Measurements from ENCODE around the gene UFSP2.
"Not testable (repeated sequence)": the region's sequence is repeated elsewhere in the genome, so short reads cannot be mapped to it uniquely, and the experiment has no call there.

UFSP2 gene

DNA sequence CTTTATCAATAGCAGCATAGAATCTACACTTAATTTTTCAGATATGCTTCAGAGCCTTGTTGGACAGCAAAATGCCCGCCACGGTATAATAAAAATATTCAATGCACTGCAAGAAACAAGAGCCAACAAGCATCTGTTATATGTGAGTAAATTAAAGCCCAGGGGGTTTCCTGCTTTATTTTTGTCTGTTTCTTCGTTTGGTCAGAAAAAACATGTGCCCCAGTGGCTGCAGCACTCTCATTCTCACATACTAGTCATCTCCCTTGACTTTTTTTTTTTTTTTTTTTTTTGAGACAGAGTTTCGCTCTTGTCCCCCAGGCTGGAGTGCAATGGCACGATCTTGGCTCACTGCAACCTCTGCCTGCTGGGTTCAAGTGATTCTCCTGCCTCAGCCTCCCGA is 63.2 kb downstream of the UFSP2 start:
- H3K79me1 ChIP-seq (replicated peaks; ENCODE audit: low read length, poor library complexity, severe bottlenecking); H3K9me3 ChIP-seq (ENCODE audit: control insufficient read depth, low read length); H2AFZ ChIP-seq (ENCODE audit: low read depth, low read length); H2BK5ac ChIP-seq (ENCODE audit: low read depth, low read length, poor library complexity, severe bottlenecking); DNase-seq; H3K4ac ChIP-seq (ENCODE audit: low read depth in 1 of 2, low read length in 2 of 2); H4K91ac ChIP-seq (ENCODE audit: low read length); H3K4me2 ChIP-seq (ENCODE audit: low read length, poor library complexity, severe bottlenecking); H3K27ac ChIP-seq (ENCODE audit: low read length, poor library complexity, severe bottlenecking); H3K9ac ChIP-seq (ENCODE audit: low read length); H2BK120ac ChIP-seq (ENCODE audit: low read depth, low read length); H3K23ac ChIP-seq (ENCODE audit: low read length in 2 of 2); H2BK12ac ChIP-seq (ENCODE audit: low read length in 2 of 2); H4K8ac ChIP-seq (ENCODE audit: low read length); H3K18ac ChIP-seq (ENCODE audit: low read depth in 1 of 2, low read length in 2 of 2); H3K14ac ChIP-seq (ENCODE audit: low read length in 2 of 2); H3K4me3 ChIP-seq (ENCODE audit: insufficient read depth in 1 of 2, low read depth in 1 of 2, low read length in 2 of 2); H2AK5ac ChIP-seq (ENCODE audit: low read length, severe bottlenecking); H3K4me1 ChIP-seq (ENCODE audit: control insufficient read depth, insufficient read depth, low read depth, low read length); H2BK15ac ChIP-seq (ENCODE audit: low read depth, poor library complexity, severe bottlenecking); H3K27me3 ChIP-seq (ENCODE audit: control insufficient read depth in 1 of 2, insufficient read depth in 1 of 2, low read length in 2 of 2): not testable (repeated sequence)
- WGBS, result 91% methylated on average over 4 of the region's 6 CpGs
- peaks cover 0 to 16% of the 10 kb centered on the region in 2 experiments for H3K36me3 ChIP-seq (ENCODE audit: control insufficient read depth in 1 of 2, insufficient read depth in 2 of 2, low read depth in 1 of 2, low read length in 2 of 2)

DNA sequence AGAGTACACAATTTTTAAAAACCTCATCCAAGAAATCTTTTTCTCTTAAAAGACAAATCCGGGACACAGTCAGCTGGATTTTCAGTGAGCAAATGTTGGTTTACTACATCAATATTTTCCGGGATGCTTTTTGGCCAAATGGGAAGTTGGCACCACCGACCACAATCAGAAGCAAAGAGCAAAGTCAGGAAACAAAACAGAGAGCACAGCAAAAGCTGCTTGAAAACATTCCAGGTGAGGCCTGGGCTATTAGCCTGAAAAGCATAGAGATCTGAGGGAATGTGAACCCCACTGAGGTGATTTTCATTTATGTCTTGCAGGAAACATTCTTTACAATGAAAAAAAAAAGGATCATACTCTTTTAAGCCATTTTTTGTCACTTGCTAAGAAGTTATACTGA is 63.9 kb downstream of the UFSP2 start:
- H2AK5ac ChIP-seq (ENCODE audit: low read length, severe bottlenecking), result no peak overlapping the region
- H4K8ac ChIP-seq (ENCODE audit: low read length), result no peak overlapping the region
- H4K91ac ChIP-seq (ENCODE audit: low read length), result no peak overlapping the region
- H2BK120ac ChIP-seq (ENCODE audit: low read depth, low read length), result no peak overlapping the region
- no peaks in the 10 kb centered on the region for H3K4me1 ChIP-seq (ENCODE audit: control insufficient read depth, insufficient read depth, low read depth, low read length)
- H2BK15ac ChIP-seq (ENCODE audit: low read depth, poor library complexity, severe bottlenecking), result no peak overlapping the region
- no peak overlapping the region for H3K18ac ChIP-seq (ENCODE audit: low read depth in 1 of 2, low read length in 2 of 2)
- H3K4me2 ChIP-seq (ENCODE audit: low read length, poor library complexity, severe bottlenecking), result no peak overlapping the region
- H3K27ac ChIP-seq (ENCODE audit: low read length, poor library complexity, severe bottlenecking), result no peak overlapping the region
- H3K79me1 ChIP-seq (replicated peaks; ENCODE audit: low read length, poor library complexity, severe bottlenecking), result no peaks in the 10 kb centered on the region
- no peak overlapping the region for H3K14ac ChIP-seq (ENCODE audit: low read length in 2 of 2)
- no peak overlapping the region for H3K9ac ChIP-seq (ENCODE audit: low read length)
- no peaks in the 10 kb centered on the region for H3K9me3 ChIP-seq (ENCODE audit: control insufficient read depth, low read length)
- H3K36me3 ChIP-seq (ENCODE audit: control insufficient read depth in 1 of 2, insufficient read depth in 2 of 2, low read depth in 1 of 2, low read length in 2 of 2), result peaks cover 0 to 16% of the 10 kb centered on the region in 2 experiments
- no peak overlapping the region for H2BK12ac ChIP-seq (ENCODE audit: low read length in 2 of 2)
- WGBS, result 97% methylated on average over 3 of the region's 3 CpGs
- no peak overlapping the region for H2BK5ac ChIP-seq (ENCODE audit: low read depth, low read length, poor library complexity, severe bottlenecking)
- H3K4me3 ChIP-seq (ENCODE audit: insufficient read depth in 1 of 2, low read depth in 1 of 2, low read length in 2 of 2), result no peak overlapping the region
- DNase-seq, result no peak
- no peak overlapping the region for H3K23ac ChIP-seq (ENCODE audit: low read length in 2 of 2)
- H3K4ac ChIP-seq (ENCODE audit: low read depth in 1 of 2, low read length in 2 of 2), result no peak overlapping the region
- no peaks in the 10 kb centered on the region for H3K27me3 ChIP-seq (ENCODE audit: control insufficient read depth in 1 of 2, insufficient read depth in 1 of 2, low read length in 2 of 2)
- no peak overlapping the region for H2AFZ ChIP-seq (ENCODE audit: low read depth, low read length)

DNA sequence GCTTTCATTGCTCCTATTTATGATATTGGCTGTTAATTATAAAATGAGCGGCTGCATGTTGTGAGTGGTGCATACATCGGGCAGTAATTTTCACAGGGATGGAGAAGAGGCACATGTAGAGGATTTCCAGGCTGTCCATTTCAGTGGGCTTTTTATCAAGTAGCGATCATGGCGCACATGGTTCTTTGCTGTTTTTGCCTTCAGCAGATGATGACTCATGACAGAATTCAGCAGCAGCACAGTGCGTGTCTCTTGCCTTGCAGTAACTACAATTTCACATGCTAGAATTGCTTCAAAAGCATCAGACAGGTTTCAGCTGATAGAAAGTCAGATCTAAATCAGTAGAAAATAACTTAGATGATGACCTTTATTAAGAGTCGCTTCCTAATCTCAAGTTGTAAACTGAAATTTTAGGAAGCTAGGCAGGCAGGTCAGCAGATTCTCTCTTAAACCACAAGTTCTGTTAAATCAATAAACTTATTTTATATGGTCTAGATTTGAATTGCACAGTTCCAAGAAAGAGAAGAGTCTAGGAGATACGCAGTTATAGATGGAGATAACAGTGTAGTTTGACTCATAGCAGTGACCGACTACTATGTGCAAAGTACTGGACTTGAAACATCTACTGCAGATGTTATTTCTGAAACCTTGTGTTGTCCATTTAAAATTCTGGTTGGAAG is 65.9 kb downstream of the UFSP2 start:
- H3K18ac ChIP-seq (ENCODE audit: low read depth in 1 of 2, low read length in 2 of 2), result no peak overlapping the region
- H3K14ac ChIP-seq (ENCODE audit: low read length in 2 of 2), result no peak overlapping the region
- DNase-seq, result peak; percentile 67
- H3K23ac ChIP-seq (ENCODE audit: low read length in 2 of 2), result no peak overlapping the region
- H2BK15ac ChIP-seq (ENCODE audit: low read depth, poor library complexity, severe bottlenecking), result no peak overlapping the region
- no peak overlapping the region for H3K9ac ChIP-seq (ENCODE audit: low read length)
- no peak overlapping the region for H3K4ac ChIP-seq (ENCODE audit: low read depth in 1 of 2, low read length in 2 of 2)
- no peaks in the 10 kb centered on the region for H3K9me3 ChIP-seq (ENCODE audit: control insufficient read depth, low read length)
- H3K27ac ChIP-seq (ENCODE audit: low read length, poor library complexity, severe bottlenecking), result peak overlapping the region; percentile 96
- H4K91ac ChIP-seq (ENCODE audit: low read length), result no peak overlapping the region
- H2BK12ac ChIP-seq (ENCODE audit: low read length in 2 of 2), result no peak overlapping the region
- 92% methylated on average over 6 of the region's 8 CpGs for WGBS
- H2BK5ac ChIP-seq (ENCODE audit: low read depth, low read length, poor library complexity, severe bottlenecking), result no peak overlapping the region
- H3K36me3 ChIP-seq (ENCODE audit: control insufficient read depth in 1 of 2, insufficient read depth in 2 of 2, low read depth in 1 of 2, low read length in 2 of 2), result peaks cover 0 to 19% of the 10 kb centered on the region in 2 experiments
- H3K4me2 ChIP-seq (ENCODE audit: low read length, poor library complexity, severe bottlenecking), result no peak overlapping the region
- H2BK120ac ChIP-seq (ENCODE audit: low read depth, low read length), result no peak overlapping the region
- H3K4me1 ChIP-seq (ENCODE audit: control insufficient read depth, insufficient read depth, low read depth, low read length), result no peaks in the 10 kb centered on the region
- peak overlapping the region; percentile 61 for H2AK5ac ChIP-seq (ENCODE audit: low read length, severe bottlenecking)
- H3K4me3 ChIP-seq (ENCODE audit: insufficient read depth in 1 of 2, low read depth in 1 of 2, low read length in 2 of 2), result no peak overlapping the region
- H3K79me1 ChIP-seq (replicated peaks; ENCODE audit: low read length, poor library complexity, severe bottlenecking), result no peaks in the 10 kb centered on the region
- H4K8ac ChIP-seq (ENCODE audit: low read length), result no peak overlapping the region
- H3K27me3 ChIP-seq (ENCODE audit: control insufficient read depth in 1 of 2, insufficient read depth in 1 of 2, low read length in 2 of 2), result no peaks in the 10 kb centered on the region
- no peak overlapping the region for H2AFZ ChIP-seq (ENCODE audit: low read depth, low read length)

DNA sequence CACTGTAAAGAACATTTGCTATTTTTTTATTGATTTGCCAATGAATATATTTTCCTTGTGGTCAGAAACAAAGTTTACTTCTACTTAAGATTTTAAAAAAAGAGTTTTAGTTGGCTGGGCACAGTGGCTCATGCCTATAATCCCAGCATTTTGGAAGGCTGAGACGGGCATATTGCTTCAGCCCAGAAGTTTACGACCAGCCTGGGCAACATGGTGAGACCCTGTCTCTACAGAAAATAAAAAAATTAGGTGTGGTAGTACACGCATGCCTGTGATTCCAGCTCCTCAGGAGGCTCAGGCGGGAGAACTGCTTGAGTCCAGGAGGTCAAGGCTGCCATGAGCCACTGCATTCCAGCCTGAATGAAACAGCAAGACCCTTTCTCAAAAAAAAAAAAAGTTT is 66.8 kb downstream of the UFSP2 start:
- H4K91ac ChIP-seq (ENCODE audit: low read length), result no peak overlapping the region
- H3K4ac ChIP-seq (ENCODE audit: low read depth in 1 of 2, low read length in 2 of 2), result no peak overlapping the region
- H4K8ac ChIP-seq (ENCODE audit: low read length), result no peak overlapping the region
- no peak overlapping the region for H2BK12ac ChIP-seq (ENCODE audit: low read length in 2 of 2)
- H3K4me2 ChIP-seq (ENCODE audit: low read length, poor library complexity, severe bottlenecking), result no peak overlapping the region
- H2BK5ac ChIP-seq (ENCODE audit: low read depth, low read length, poor library complexity, severe bottlenecking), result peak overlapping the region; percentile 87
- no peak overlapping the region for H3K4me3 ChIP-seq (ENCODE audit: insufficient read depth in 1 of 2, low read depth in 1 of 2, low read length in 2 of 2)
- no peak overlapping the region for H2BK15ac ChIP-seq (ENCODE audit: low read depth, poor library complexity, severe bottlenecking)
- no peaks in the 10 kb centered on the region for H3K79me1 ChIP-seq (replicated peaks; ENCODE audit: low read length, poor library complexity, severe bottlenecking)
- WGBS, result 83% methylated on average over 4 of the region's 4 CpGs
- no peaks in the 10 kb centered on the region for H3K9me3 ChIP-seq (ENCODE audit: control insufficient read depth, low read length)
- H3K36me3 ChIP-seq (ENCODE audit: control insufficient read depth in 1 of 2, insufficient read depth in 2 of 2, low read depth in 1 of 2, low read length in 2 of 2), result peaks cover 4 to 28% of the 10 kb centered on the region in 2 experiments
- H2AK5ac ChIP-seq (ENCODE audit: low read length, severe bottlenecking), result no peak overlapping the region
- no peak overlapping the region for H2BK120ac ChIP-seq (ENCODE audit: low read depth, low read length)
- H3K4me1 ChIP-seq (ENCODE audit: control insufficient read depth, insufficient read depth, low read depth, low read length), result no peaks in the 10 kb centered on the region
- H3K27me3 ChIP-seq (ENCODE audit: control insufficient read depth in 1 of 2, insufficient read depth in 1 of 2, low read length in 2 of 2), result no peaks in the 10 kb centered on the region
- DNase-seq, result peak; percentile 14
- H2AFZ ChIP-seq (ENCODE audit: low read depth, low read length), result no peak overlapping the region
- no peak overlapping the region for H3K9ac ChIP-seq (ENCODE audit: low read length)
- peak overlapping the region; percentile 96 for H3K27ac ChIP-seq (ENCODE audit: low read length, poor library complexity, severe bottlenecking)
- peak overlapping the region in 1 of 2 experiments; percentile 41 for H3K18ac ChIP-seq (ENCODE audit: low read depth in 1 of 2, low read length in 2 of 2)
- H3K14ac ChIP-seq (ENCODE audit: low read length in 2 of 2), result no peak overlapping the region
- H3K23ac ChIP-seq (ENCODE audit: low read length in 2 of 2), result no peak overlapping the region
